ENCODE data around the gene GAGE1.
"Not testable (repeated sequence)": the region's sequence is repeated elsewhere in the genome, so short reads cannot be mapped to it uniquely, and the experiment has no call there.

GAGE1 gene

GRCh38 chrX:49598720-49599119 lies at the start of gene GAGE1:
GAGE1 (plus strand) TSS chrX:49599020; CDS start chrX:49600175, 1,155 bp downstream.
- H3K9me3 Mint-ChIP-seq; H3K4me1 Mint-ChIP-seq; DNase-seq (ENCODE audit: low spot score in 2 of 2); ATAC-seq (replicated peaks; ENCODE audit: extremely low read depth, poor library complexity, severe bottlenecking); H3K27ac Mint-ChIP-seq (ENCODE audit: low read depth); H3K36me3 Mint-ChIP-seq (ENCODE audit: insufficient read depth); H3K4me3 Mint-ChIP-seq; H3K27me3 Mint-ChIP-seq: not testable (repeated sequence)

GRCh38 chrX:49550989-49551388 lies 47.8 kb upstream of the GAGE1 start, which contains the start of gene GAGE12E:
GAGE12E (plus strand) TSS chrX:49551289; CDS start chrX:49552444, 1,155 bp downstream.
- DNase-seq (ENCODE audit: low spot score in 2 of 2); H3K36me3 Mint-ChIP-seq (ENCODE audit: insufficient read depth); ATAC-seq (replicated peaks; ENCODE audit: extremely low read depth, poor library complexity, severe bottlenecking); H3K27ac Mint-ChIP-seq (ENCODE audit: low read depth); H3K9me3 Mint-ChIP-seq; H3K4me1 Mint-ChIP-seq; H3K4me3 Mint-ChIP-seq; H3K27me3 Mint-ChIP-seq: not testable (repeated sequence)

GRCh38 chrX:49560542-49560941 lies 38.3 kb upstream of the GAGE1 start, which contains the start of gene GAGE12F:
GAGE12F (plus strand) TSS chrX:49560842; CDS start chrX:49561997, 1,155 bp downstream.
- H3K27me3 Mint-ChIP-seq; H3K27ac Mint-ChIP-seq (ENCODE audit: low read depth); ATAC-seq (replicated peaks; ENCODE audit: extremely low read depth, poor library complexity, severe bottlenecking); H3K4me3 Mint-ChIP-seq; H3K36me3 Mint-ChIP-seq (ENCODE audit: insufficient read depth); DNase-seq (ENCODE audit: low spot score in 2 of 2); H3K4me1 Mint-ChIP-seq; H3K9me3 Mint-ChIP-seq: not testable (repeated sequence)

- H3K27ac Mint-ChIP-seq (ENCODE audit: low read depth); H3K27me3 Mint-ChIP-seq; H3K4me1 Mint-ChIP-seq; ATAC-seq (replicated peaks; ENCODE audit: extremely low read depth, poor library complexity, severe bottlenecking); H3K36me3 Mint-ChIP-seq (ENCODE audit: insufficient read depth); H3K9me3 Mint-ChIP-seq; H3K4me3 Mint-ChIP-seq: not testable (repeated sequence)
- DNase-seq (ENCODE audit: low spot score in 2 of 2) = peak in 1 of 2 donors; percentile 0
Measured at GRCh38 chrX:49568728-49569127, 30.1 kb upstream of the GAGE1 start.

- H3K4me3 Mint-ChIP-seq; H3K27ac Mint-ChIP-seq (ENCODE audit: low read depth); H3K9me3 Mint-ChIP-seq; H3K4me1 Mint-ChIP-seq; H3K27me3 Mint-ChIP-seq; DNase-seq (ENCODE audit: low spot score in 2 of 2); ATAC-seq (replicated peaks; ENCODE audit: extremely low read depth, poor library complexity, severe bottlenecking); H3K36me3 Mint-ChIP-seq (ENCODE audit: insufficient read depth): not testable (repeated sequence)
Measured at GRCh38 chrX:49569152-49569551, 29.7 kb upstream of the GAGE1 start.

- not testable (repeated sequence) for H3K4me3 Mint-ChIP-seq; H3K27ac Mint-ChIP-seq (ENCODE audit: low read depth); DNase-seq (ENCODE audit: low spot score in 2 of 2); H3K27me3 Mint-ChIP-seq; ATAC-seq (replicated peaks; ENCODE audit: extremely low read depth, poor library complexity, severe bottlenecking); H3K36me3 Mint-ChIP-seq (ENCODE audit: insufficient read depth); H3K4me1 Mint-ChIP-seq; H3K9me3 Mint-ChIP-seq
Measured at GRCh38 chrX:49570100-49570499, 28.7 kb upstream of the GAGE1 start, which contains the start of gene GAGE12G. GAGE12G (plus strand) TSS chrX:49570400; CDS start chrX:49571555, 1,155 bp downstream.

GRCh38 chrX:49579649-49580048 lies 19.2 kb upstream of the GAGE1 start, which contains the start of gene GAGE12H:
GAGE12H (plus strand) TSS chrX:49579949; CDS start chrX:49581104, 1,155 bp downstream.
- not testable (repeated sequence) for H3K4me3 Mint-ChIP-seq; ATAC-seq (replicated peaks; ENCODE audit: extremely low read depth, poor library complexity, severe bottlenecking); DNase-seq (ENCODE audit: low spot score in 2 of 2); H3K4me1 Mint-ChIP-seq; H3K27me3 Mint-ChIP-seq; H3K27ac Mint-ChIP-seq (ENCODE audit: low read depth); H3K9me3 Mint-ChIP-seq; H3K36me3 Mint-ChIP-seq (ENCODE audit: insufficient read depth)

GRCh38 chrX:49589196-49589595 lies 9.6 kb upstream of the GAGE1 start, which contains the start of gene GAGE2A:
GAGE2A (plus strand) TSS chrX:49589496; CDS start chrX:49590651, 1,155 bp downstream.
- H3K9me3 Mint-ChIP-seq; ATAC-seq (replicated peaks; ENCODE audit: extremely low read depth, poor library complexity, severe bottlenecking); DNase-seq (ENCODE audit: low spot score in 2 of 2); H3K27me3 Mint-ChIP-seq; H3K27ac Mint-ChIP-seq (ENCODE audit: low read depth); H3K36me3 Mint-ChIP-seq (ENCODE audit: insufficient read depth); H3K4me1 Mint-ChIP-seq; H3K4me3 Mint-ChIP-seq: not testable (repeated sequence)

- not testable (repeated sequence) for H3K9me3 Mint-ChIP-seq; H3K4me1 Mint-ChIP-seq; H3K36me3 Mint-ChIP-seq (ENCODE audit: insufficient read depth); H3K4me3 Mint-ChIP-seq; H3K27ac Mint-ChIP-seq (ENCODE audit: low read depth); ATAC-seq (replicated peaks; ENCODE audit: extremely low read depth, poor library complexity, severe bottlenecking); H3K27me3 Mint-ChIP-seq; DNase-seq (ENCODE audit: low spot score in 2 of 2)
Measured at GRCh38 chrX:49589769-49590478, 8.9 kb upstream of the GAGE1 start.

- not testable (repeated sequence) for H3K36me3 Mint-ChIP-seq (ENCODE audit: insufficient read depth); H3K4me3 Mint-ChIP-seq; ATAC-seq (replicated peaks; ENCODE audit: extremely low read depth, poor library complexity, severe bottlenecking); DNase-seq (ENCODE audit: low spot score in 2 of 2); H3K4me1 Mint-ChIP-seq; H3K9me3 Mint-ChIP-seq; H3K27ac Mint-ChIP-seq (ENCODE audit: low read depth); H3K27me3 Mint-ChIP-seq
Measured at GRCh38 chrX:49590488-49590887, 8.3 kb upstream of the GAGE1 start.

- H3K9me3 Mint-ChIP-seq = no peaks in the 10 kb centered on the region
- no peaks in the 10 kb centered on the region for H3K4me1 Mint-ChIP-seq
- no peak overlapping the region for H3K27ac Mint-ChIP-seq (ENCODE audit: low read depth)
- peaks cover 15% of the 10 kb centered on the region for H3K27me3 Mint-ChIP-seq
- ATAC-seq (replicated peaks; ENCODE audit: extremely low read depth, poor library complexity, severe bottlenecking) = no peak
- DNase-seq (ENCODE audit: low spot score in 2 of 2) = no peak
- H3K4me3 Mint-ChIP-seq = no peak overlapping the region
- H3K36me3 Mint-ChIP-seq (ENCODE audit: insufficient read depth) = no peaks in the 10 kb centered on the region
Measured at GRCh38 chrX:49610718-49611310, 12.0 kb downstream of the GAGE1 start.

- DNase-seq (ENCODE audit: low spot score in 2 of 2) (no peak), ATAC-seq (replicated peaks; ENCODE audit: extremely low read depth, poor library complexity, severe bottlenecking) (no peak)
- H3K4me1 Mint-ChIP-seq = no peaks in the 10 kb centered on the region
- H3K36me3 Mint-ChIP-seq (ENCODE audit: insufficient read depth) = no peaks in the 10 kb centered on the region
- H3K27me3 Mint-ChIP-seq = peaks cover 7% of the 10 kb centered on the region
- no peak overlapping the region for H3K27ac Mint-ChIP-seq (ENCODE audit: low read depth)
- H3K9me3 Mint-ChIP-seq = no peaks in the 10 kb centered on the region
- no peak overlapping the region for H3K4me3 Mint-ChIP-seq
Measured at GRCh38 chrX:49618574-49618973, 19.8 kb downstream of the GAGE1 start.

Measured in central memory CD8-positive, alpha-beta T cell (primary cell).